Measurements from ENCODE around the gene ADH1C.
"Not testable (repeated sequence)": the region's sequence is repeated elsewhere in the genome, so short reads cannot be mapped to it uniquely, and the experiment has no call there.

The ADH1C gene

DNA sequence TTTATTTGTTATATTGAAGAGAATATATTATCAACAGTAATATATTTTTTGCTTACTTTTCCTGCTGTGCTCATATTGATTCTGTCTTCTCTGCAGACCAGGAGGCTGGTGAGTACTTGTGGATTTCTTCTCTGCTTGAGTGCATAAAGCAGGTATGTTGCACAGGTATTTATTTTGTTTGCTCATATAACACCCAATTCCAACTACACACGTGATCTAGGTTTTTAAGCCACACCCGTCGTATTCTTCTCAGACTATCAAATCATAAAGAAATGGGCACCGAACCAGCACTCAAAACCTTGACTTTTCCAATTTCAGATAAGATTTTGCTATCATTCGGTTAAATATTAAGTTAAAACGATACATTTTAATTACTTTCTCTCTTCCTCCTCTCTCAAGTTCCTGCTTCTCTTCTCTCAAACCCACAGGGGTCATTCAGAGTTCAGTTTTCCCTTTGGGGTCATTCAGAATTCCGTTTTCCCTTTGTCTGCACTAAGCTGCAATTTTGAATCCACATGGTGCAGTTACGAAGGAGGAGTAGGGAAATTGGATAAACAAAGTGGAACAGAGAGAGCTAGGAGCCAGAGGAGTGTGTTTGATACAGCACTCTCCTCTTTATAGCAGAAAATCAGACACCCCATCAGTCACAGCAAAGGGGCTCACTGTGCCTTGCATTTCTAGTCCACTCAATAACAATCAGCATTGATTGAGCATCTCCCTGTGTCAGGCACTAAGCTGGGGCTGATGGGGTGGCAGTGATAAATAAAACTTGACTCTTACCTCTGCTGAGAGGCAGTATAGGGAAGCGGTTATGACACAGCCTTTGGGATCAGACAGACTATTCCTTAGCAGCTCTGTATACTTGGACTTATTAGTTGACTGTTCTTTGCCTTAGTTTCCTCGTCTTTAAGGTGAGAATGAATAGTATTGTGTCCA is at the start of gene ADH1C:
ADH1C (minus strand) TSS at position 145 of the 936 bp plus-strand sequence; CDS start at position 74, 71 bp downstream.
- DNase-seq, result no peak

GRCh38 chr4:99400831-99401230 is 48.3 kb upstream of the ADH1C start:
- no peak for DNase-seq

- no peak for DNase-seq
These were observed 46.5 kb upstream of the ADH1C start for GRCh38 chr4:99399017-99399416.

GRCh38 chr4:99395595-99396364 is 43.2 kb upstream of the ADH1C start:
- DNase-seq, result no peak

GRCh38 chr4:99394896-99395295 is 42.4 kb upstream of the ADH1C start:
- no peak for DNase-seq

GRCh38 chr4:99390055-99390454 is 37.5 kb upstream of the ADH1C start:
- no peak for DNase-seq

GRCh38 chr4:99389606-99390005 is 37.1 kb upstream of the ADH1C start:
- no peak for DNase-seq

DNA sequence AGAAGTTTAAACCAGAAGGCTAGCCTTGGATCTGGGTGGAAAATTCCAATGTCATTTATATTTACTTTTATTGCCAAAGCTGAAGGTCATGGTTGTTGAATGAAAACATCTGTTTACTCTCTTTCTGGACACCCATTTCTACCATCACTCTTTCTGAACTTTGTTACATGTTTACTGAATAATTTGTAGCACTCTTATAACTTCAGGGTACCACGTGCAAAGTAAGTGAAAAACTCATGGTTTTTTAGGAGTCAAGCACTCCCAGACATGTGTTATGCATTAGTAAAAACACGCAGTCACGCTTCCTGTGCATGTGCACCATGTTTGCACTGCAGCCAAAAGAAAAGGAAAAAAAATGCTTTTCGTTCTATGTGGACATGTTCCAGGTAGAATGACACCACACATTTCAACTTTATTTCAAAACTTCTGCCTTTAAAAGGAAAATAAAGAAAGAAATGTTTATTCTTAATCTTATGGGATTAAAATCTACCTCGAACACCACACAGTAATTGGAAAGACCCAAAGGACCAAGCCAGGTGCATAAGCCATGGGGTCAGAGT is 31.4 kb upstream of the ADH1C start:
- no peak for DNase-seq

- no peak for DNase-seq
These were observed 30.9 kb upstream of the ADH1C start for GRCh38 chr4:99383399-99383798.

DNA sequence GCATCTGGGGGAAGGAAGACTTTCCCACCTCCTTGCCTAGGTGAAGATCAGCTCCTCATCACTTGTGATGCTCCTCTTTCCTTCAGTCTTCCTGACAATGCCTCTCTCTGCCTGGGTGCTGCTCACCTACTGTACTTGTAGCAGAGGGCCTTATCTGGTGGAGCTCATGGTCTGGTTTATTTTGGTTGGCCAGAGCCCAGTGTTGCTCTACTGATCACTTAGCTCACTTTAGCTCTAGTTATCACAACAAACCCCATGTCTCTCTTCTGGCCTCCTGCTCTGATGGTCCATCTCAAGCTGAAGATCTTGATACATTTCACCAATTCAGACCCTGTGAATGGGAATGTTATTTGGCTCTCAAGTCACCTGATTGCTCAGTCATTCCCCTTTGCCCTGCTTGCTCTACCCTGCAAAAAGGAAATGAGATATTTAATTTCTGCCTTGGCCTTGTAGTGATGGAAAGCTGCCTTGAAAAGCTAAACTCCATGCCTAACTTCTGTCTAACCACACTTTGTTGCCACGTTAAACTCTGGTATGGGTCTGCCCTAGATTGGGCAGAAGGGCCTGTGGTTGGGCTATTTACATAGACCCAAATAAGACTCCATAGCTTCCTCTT is 30.3 kb upstream of the ADH1C start:
- no peak for DNase-seq

DNA sequence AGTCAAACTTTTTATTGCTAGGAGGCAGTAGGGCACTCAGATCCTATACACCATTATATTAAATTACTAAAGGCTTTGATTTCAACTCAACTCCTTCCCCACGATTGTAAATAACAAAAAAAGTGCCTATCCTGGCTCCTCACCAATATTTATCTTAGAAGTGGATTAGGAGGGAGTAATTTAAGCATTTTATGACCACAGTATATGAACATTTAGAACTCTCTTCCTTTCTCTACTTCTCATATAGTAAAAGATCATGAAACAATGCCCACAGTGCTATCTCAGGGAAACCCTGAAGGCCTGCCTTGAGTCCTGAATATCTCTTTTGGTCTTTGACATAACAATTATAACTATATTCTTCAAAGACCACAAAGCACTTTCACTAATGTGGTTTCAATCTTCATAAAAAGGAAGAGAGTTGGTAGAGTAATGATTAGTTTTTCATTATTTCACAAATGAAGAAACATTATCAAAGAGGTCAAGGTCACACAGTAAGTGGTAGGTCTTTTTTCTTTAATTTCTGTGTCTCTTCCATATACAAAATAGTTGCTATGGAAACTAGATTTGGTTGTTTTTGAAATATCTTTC is 29.1 kb upstream of the ADH1C start:
- no peak for DNase-seq

- no peak for DNase-seq
These were observed 27.0 kb upstream of the ADH1C start for GRCh38 chr4:99379571-99379970.

DNA sequence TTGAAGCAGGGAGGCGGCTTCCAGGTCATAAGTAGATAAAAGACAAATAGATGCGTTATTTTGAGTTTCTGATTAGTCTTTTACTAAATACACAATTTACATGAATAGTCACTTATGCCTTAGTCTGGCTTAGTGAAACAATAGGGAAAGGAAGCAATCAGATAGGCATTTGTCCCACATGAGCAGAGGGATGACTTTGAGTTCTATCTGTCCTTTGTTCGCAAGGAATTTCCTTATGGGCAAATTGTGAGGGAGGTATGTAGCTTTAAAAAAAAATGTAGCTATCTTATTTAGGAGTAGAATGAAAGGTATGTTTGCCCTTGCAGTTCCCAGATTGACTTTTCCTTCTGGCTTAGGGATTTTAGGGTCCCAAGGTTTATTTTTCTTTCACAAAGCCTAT is 26.3 kb upstream of the ADH1C start:
- no peak for DNase-seq

DNA sequence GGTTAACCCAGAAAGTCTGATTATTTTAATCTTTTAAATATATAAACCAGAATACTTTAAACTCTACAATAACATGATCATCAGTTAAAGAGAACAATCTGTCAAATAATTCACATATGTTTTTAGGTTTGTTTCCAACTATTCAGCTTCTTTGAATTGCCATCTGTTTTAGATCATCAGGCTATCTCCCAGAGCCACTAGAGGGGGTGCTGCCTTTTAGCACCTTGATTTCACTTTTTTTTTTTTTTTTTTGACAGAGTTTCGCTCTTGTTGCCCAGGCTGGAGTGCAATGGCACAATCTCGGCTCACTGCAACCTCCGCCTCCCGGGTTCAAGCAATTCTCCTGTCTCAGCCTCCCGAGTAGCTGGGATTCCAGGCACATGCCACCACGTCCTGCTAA is 24.8 kb upstream of the ADH1C start:
- DNase-seq, result not testable (repeated sequence)

GRCh38 chr4:99372464-99372863 is 19.9 kb upstream of the ADH1C start:
- not testable (repeated sequence) for DNase-seq

GRCh38 chr4:99367817-99368216 is 15.3 kb upstream of the ADH1C start:
- DNase-seq, result not testable (repeated sequence)

DNA sequence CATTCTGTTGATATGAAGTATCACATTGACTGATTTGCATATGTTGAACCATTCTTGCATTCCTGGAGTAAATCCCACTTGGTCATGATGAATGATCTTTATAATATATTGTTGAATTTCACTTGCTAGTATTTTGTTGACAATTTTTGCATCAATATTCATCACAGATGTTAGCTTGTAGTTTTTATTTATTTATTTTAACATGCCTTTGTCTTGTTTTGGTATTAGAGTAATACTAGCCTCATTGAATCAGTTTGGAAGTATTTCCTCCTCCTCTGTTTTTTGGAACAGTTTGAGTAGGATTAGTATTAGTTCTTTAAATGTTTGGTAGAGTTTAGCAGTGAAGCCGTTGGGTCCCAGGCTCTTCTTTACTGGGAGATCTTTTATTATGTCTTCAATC is 13.9 kb upstream of the ADH1C start:
- DNase-seq, result no peak

DNA sequence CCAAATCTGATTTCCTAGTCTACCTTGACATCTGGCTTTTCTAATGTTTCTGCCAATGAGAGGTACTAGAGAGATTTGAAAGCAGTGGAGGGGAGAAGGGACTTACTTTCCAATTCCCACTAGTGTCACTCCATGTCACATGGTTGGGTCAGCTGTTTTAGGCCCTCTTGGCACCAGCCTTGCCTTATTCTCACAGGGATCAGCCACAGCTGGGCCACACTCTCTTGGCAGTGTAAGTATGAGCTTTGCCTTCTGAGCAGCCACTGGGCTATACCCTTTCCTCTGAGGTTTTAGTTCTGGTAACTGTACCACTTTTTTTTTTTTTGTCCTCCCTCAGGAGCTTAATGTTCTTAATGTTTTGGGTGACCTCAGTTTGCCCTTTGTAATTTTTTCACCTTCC is 10.2 kb upstream of the ADH1C start:
- no peak for DNase-seq

DNA sequence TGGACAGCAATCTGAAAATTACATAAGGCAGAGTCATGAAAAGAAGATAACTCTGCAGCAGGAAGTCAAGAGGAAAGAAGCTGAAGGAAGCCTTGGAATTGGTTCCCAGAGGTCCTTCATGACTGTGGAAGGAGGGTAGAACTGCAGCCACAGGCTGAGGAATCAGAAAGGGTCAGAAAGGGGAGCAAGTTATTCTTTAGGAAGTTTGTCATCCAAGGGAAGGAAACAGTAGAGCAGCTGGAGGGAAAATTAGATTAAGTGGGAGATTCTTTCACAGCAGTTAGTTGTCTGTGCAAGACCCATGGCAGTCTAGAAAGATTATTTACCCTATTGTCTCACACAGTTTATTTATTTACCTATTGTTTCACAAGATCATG is 9.3 kb upstream of the ADH1C start:
- no peak for DNase-seq

DNA sequence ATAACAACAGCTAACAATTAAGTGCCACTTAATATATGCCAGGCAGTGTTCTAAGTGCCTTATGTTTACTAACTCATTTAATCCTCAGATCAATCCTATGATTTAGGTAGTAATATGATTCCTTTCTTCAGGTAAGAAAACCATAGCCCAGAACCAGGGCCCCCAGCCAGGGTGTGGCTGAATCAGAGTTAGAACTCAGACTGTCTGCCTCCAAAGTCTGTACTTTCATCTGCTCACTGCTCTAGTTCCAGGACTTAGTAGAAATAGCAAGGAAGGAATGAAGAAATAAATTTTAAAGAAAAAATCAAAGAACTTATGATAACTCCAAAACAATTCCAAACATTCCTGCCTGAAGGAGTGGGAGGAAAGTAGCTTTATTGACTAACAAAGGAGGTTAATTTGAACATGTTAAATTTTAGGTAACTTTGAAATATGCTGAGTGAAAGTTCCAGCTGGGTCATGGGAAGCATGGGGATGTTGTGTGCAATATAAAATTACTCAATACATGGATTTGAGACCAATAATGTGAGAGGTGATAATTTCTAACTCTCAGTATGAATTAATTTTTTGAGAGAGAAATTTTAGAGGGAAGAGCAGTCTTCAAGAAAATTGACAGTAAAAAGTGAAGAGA is 8.8 kb upstream of the ADH1C start:
- DNase-seq, result no peak

- no peak for DNase-seq
These were observed 7.1 kb upstream of the ADH1C start for GRCh38 chr4:99359480-99360204.

DNA sequence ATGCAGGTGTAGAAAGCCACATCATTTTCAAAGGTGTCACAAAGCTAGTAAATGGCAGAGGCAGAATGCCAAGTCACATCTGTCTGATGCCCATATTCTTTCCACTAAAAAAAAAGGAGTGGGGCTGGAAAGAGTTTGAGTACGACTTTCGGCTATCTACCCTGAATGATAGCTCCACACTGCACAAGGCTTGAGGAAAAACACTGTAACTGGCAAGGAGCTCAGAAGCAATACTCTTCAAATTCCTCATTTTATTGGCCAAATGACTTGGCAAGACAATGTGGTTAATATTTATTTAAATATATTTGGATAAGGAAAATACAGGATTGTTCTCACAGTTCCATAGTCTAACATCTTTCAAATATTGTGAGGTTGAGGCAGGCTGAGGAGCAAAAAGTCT is 5.4 kb upstream of the ADH1C start:
- DNase-seq, result no peak

All from NCI-H446 treated with DMSO at 0.1 percent for 48 hours (cell line).